Loucy (cell line): ENCODE data around the gene GPR137B.

Experiments
- H2AFZ ChIP-seq: fragments of 200-600 bp; sonication (generic); 2 replicates; pipeline ENCODE4 v1.6.0; 2016; ENCODE audit warnings: antibody characterized with exemption, mild to moderate bottlenecking, low read length, moderate library complexity
- H3F3A ChIP-seq: fragments of 200-600 bp; 2 replicates; pipeline ENCODE4 v1.6.0; 2016; ENCODE audit warnings: antibody characterized with exemption, low read depth, mild to moderate bottlenecking
- H3K27me3 ChIP-seq: fragments of 200-600 bp; sonication (generic); 2 replicates; pipeline ENCODE4 v1.6.1; 2014; ENCODE audit warnings: low read length, mild to moderate bottlenecking; ENCODE audit not compliant: insufficient read depth, poor library complexity, severe bottlenecking
- H3K36me3 ChIP-seq: fragments of 200-600 bp; sonication (generic); 2 replicates; pipeline ENCODE4 v1.6.1; 2016; ENCODE audit warnings: low read length; ENCODE audit not compliant: insufficient read depth
- H3K4me1 ChIP-seq: fragments of 200-600 bp; sonication (generic); 2 replicates; pipeline ENCODE4 v1.5.1; 2014; ENCODE audit warnings: low read length, mild to moderate bottlenecking; ENCODE audit not compliant: insufficient read depth, poor library complexity, severe bottlenecking
- H3K4me2 ChIP-seq: fragments of 200-600 bp; sonication (generic); 2 replicates; pipeline ENCODE4 v1.6.0; 2014; ENCODE audit warnings: antibody characterized with exemption, low read length, low read depth, mild to moderate bottlenecking; ENCODE audit not compliant: poor library complexity, severe bottlenecking
- H3K4me3 ChIP-seq: fragments of 200-600 bp; sonication (generic); 2 replicates; pipeline ENCODE4 v1.5.1; 2014; ENCODE audit warnings: low read length, mild to moderate bottlenecking, mixed read lengths; ENCODE audit not compliant: poor library complexity, severe bottlenecking
- H3K79me2 ChIP-seq: fragments of 200-600 bp; sonication (generic); 2 replicates; pipeline ENCODE4 v1.6.1; 2014; ENCODE audit warnings: low read length; ENCODE audit not compliant: insufficient read depth
- H3K9ac ChIP-seq: fragments of 200-600 bp; sonication (generic); 2 replicates; pipeline ENCODE4 v1.6.0; 2014; ENCODE audit warnings: mild to moderate bottlenecking, low read depth, low read length, moderate library complexity; ENCODE audit not compliant: poor library complexity, severe bottlenecking
- H3K9me2 ChIP-seq: fragments of 200-600 bp; sonication (generic); replicated peaks from 2 replicates; pipeline ENCODE4 v1.6.1; 2016; ENCODE audit warnings: low read depth, low read length, mixed read lengths
- H3K9me3 ChIP-seq: fragments of 200-600 bp; sonication (generic); 2 replicates; pipeline ENCODE4 v1.6.1; 2014; ENCODE audit warnings: mild to moderate bottlenecking, antibody characterized with exemption, low read length, low read depth; ENCODE audit not compliant: insufficient read depth
- H4K20me1 ChIP-seq: fragments of 200-600 bp; sonication (generic); 2 replicates; pipeline ENCODE4 v1.6.0; 2014; ENCODE audit warnings: antibody characterized with exemption, low read length, mild to moderate bottlenecking; ENCODE audit not compliant: insufficient read depth, poor library complexity, severe bottlenecking
- EZH2phosphoT487 ChIP-seq: fragments of 200-600 bp; IDR thresholded peaks from 2 replicates; pipeline ENCODE4 v1.6.1; 2018; ENCODE audit warnings: antibody characterized with exemption, mild to moderate bottlenecking, moderate library complexity, borderline replicate concordance
- TF ChIP-seq, protein P1 (sequence below): fragments of 200-600 bp; sonication (generic); conservative IDR thresholded peaks from 2 replicates; pipeline ENCODE4 v1.5.1; 2014; ENCODE audit warnings: mild to moderate bottlenecking, antibody characterized with exemption, low read length

The GPR137B gene

GRCh38 chr1:236098267-236098666 is 44.1 kb upstream of the GPR137B start:
- Histone ChIP-seq H3K27me3 (no peaks in the 10 kb centered on the region), H3K4me1 (no peaks in the 10 kb centered on the region)

DNA sequence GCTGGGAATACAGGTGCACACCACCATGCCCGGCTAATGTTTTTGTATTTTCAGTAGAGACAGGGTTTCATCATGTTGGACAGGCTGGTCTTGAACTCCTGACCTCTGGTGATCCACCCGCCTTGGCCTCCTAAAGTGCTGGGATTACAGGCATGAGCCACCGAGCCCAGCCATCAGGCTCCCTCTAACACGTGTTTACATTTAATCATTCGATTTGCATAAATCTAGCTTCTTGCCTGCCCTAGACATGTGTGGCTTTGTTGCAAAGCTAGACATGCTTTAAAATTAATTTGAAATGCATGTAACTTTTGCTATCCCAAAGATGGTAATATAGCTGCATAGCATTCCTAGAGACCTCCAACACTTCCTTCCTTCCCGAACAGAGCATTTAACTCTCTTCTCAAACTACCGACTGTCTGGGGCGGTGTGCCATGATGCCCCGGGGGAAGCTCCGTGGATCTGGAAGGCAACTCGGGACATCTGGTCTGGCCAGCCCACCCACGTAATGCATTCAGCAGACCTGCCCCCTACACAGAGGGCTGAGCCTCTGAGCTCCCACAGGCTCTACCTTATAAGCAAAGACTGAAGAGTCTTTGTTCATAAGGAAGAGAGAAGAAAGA is 42.9 kb upstream of the GPR137B start:
- Histone ChIP-seq H3K9ac (no peak overlapping the region), H4K20me1 (no peaks in the 10 kb centered on the region), H3K27me3 (no peaks in the 10 kb centered on the region), H3K9me2 (no peaks in the 10 kb centered on the region), H3K9me3 (peaks cover 4% of the 10 kb centered on the region; the same call in 1 of the 2 replicates), H3K4me3 (no peak overlapping the region), H3K4me2 (no peak overlapping the region), H2AFZ (no peak overlapping the region), H3K79me2 (no peaks in the 10 kb centered on the region), H3K36me3 (no peaks in the 10 kb centered on the region), H3K4me1 (no peaks in the 10 kb centered on the region), H3F3A (no peaks in the 10 kb centered on the region)
- TF ChIP-seq, protein P1, sequence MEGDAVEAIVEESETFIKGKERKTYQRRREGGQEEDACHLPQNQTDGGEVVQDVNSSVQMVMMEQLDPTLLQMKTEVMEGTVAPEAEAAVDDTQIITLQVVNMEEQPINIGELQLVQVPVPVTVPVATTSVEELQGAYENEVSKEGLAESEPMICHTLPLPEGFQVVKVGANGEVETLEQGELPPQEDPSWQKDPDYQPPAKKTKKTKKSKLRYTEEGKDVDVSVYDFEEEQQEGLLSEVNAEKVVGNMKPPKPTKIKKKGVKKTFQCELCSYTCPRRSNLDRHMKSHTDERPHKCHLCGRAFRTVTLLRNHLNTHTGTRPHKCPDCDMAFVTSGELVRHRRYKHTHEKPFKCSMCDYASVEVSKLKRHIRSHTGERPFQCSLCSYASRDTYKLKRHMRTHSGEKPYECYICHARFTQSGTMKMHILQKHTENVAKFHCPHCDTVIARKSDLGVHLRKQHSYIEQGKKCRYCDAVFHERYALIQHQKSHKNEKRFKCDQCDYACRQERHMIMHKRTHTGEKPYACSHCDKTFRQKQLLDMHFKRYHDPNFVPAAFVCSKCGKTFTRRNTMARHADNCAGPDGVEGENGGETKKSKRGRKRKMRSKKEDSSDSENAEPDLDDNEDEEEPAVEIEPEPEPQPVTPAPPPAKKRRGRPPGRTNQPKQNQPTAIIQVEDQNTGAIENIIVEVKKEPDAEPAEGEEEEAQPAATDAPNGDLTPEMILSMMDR: no peak
- TF ChIP-seq EZH2phosphoT487: no peak

More at GRCh38 chr1:236098267-236098666, 44.1 kb upstream of the GPR137B start:
- H3K36me3 ChIP-seq: no peaks in the 10 kb centered on the region
- no peaks in the 10 kb centered on the region for H3K9me2 ChIP-seq
- H3K9me3 ChIP-seq: peaks cover 4% of the 10 kb centered on the region; the same call in 1 of the 2 replicates
- no peak overlapping the region for H3K4me2 ChIP-seq
- no peaks in the 10 kb centered on the region for H3F3A ChIP-seq
- no peak overlapping the region for H3K9ac ChIP-seq
- H3K79me2 ChIP-seq: no peaks in the 10 kb centered on the region
- no peak overlapping the region for H3K4me3 ChIP-seq
- no peak overlapping the region for H2AFZ ChIP-seq
- no peaks in the 10 kb centered on the region for H4K20me1 ChIP-seq
- TF ChIP-seq, protein P1: no peak
- no peak for TF ChIP-seq EZH2phosphoT487

DNA sequence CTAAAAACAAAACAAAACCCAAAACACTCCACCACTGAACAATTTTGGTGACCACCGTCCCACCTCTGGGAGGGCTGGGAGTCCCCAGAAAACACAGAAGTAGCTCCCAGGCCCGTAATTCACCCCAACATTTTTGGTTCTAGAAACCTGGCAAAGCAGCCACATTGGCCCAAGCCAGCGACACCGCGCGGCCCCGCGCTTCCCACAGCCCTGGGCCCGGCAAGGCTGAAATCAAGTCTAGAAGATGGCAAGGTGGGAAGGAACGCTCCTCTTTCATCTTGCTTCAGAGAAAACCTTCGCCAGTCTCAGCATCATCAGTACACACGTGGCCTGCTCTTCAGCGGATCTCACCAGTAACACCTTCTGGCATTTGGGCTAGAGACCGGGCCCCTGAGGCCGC is 41.5 kb upstream of the GPR137B start:
- no peaks in the 10 kb centered on the region for H3K36me3 ChIP-seq
- TF ChIP-seq, protein P1: no peak
- no peak for TF ChIP-seq EZH2phosphoT487
- H3K9me2 ChIP-seq: no peaks in the 10 kb centered on the region
- no peaks in the 10 kb centered on the region for H3K79me2 ChIP-seq
- no peak overlapping the region for H2AFZ ChIP-seq
- peaks cover 4% of the 10 kb centered on the region; the same call in 1 of the 2 replicates for H3K9me3 ChIP-seq
- no peak overlapping the region for H3K9ac ChIP-seq
- H3K4me2 ChIP-seq: no peak overlapping the region
- no peak overlapping the region for H3K4me3 ChIP-seq
- H4K20me1 ChIP-seq: no peaks in the 10 kb centered on the region
- no peaks in the 10 kb centered on the region for H3F3A ChIP-seq
- no peaks in the 10 kb centered on the region for H3K4me1 ChIP-seq
- no peaks in the 10 kb centered on the region for H3K27me3 ChIP-seq
